T-helper 9 cell (primary cell): Measurements from ENCODE around the gene FDX2.

Experiments used
- DNase-seq: peaks from one replicate; pipeline ENCODE4 v3.0.0-alpha.2; 2020

FDX2 gene

GRCh38 chr19:10299545-10300458 lies 16.0 kb downstream of the FDX2 start:
- DNase-seq, result no peak

GRCh38 chr19:10295847-10296591 lies 19.8 kb downstream of the FDX2 start:
- DNase-seq, result no peak

- peak; percentile 58 for DNase-seq
Observed at GRCh38 chr19:10295305-10295846, 20.4 kb downstream of the FDX2 start.

- no peak for DNase-seq
Observed at GRCh38 chr19:10294368-10294697, 21.5 kb downstream of the FDX2 start.

GRCh38 chr19:10293637-10294367 lies 22.0 kb downstream of the FDX2 start:
- DNase-seq, result no peak

- no peak for DNase-seq
Observed at GRCh38 chr19:10292789-10293636, 22.8 kb downstream of the FDX2 start.

- peak; percentile 54 for DNase-seq
Observed at GRCh38 chr19:10292206-10292788, 23.5 kb downstream of the FDX2 start.

GRCh38 chr19:10291554-10292205 lies 24.1 kb downstream of the FDX2 start:
- DNase-seq, result no peak

- peak; percentile 34 for DNase-seq
Observed at GRCh38 chr19:10290876-10291553, 24.8 kb downstream of the FDX2 start.

- no peak for DNase-seq
Observed at GRCh38 chr19:10290357-10290875, 25.4 kb downstream of the FDX2 start.

- DNase-seq, result no peak
Observed at GRCh38 chr19:10289836-10290356, 25.9 kb downstream of the FDX2 start, which contains the start of gene ICAM5. Gene ICAM5 (plus strand): TSS chr19:10289952. CDS start chr19:10290044, 92 bp downstream.

GRCh38 chr19:10289167-10289835 lies 26.5 kb downstream of the FDX2 start:
- DNase-seq, result peak; percentile 43

GRCh38 chr19:10288662-10289166 lies 27.1 kb downstream of the FDX2 start:
- DNase-seq, result no peak

- DNase-seq, result no peak
Observed at GRCh38 chr19:10286803-10287737, 28.7 kb downstream of the FDX2 start, which contains the start of gene ICAM4. Gene ICAM4 (plus strand): TSS chr19:10286955. CDS start chr19:10287013, 58 bp downstream.

- DNase-seq, result no peak
Observed at GRCh38 chr19:10285393-10285792, 30.4 kb downstream of the FDX2 start.

GRCh38 chr19:10284960-10285278 lies 30.9 kb downstream of the FDX2 start:
- DNase-seq, result no peak

- no peak for DNase-seq
Observed at GRCh38 chr19:10284065-10284959, 31.5 kb downstream of the FDX2 start.
